AG04449 (cell line): ENCODE results near the gene LRRC71.

Experiments
- CTCF ChIA-PET: fragments of 350-600 bp; formaldehyde crosslinking; extraction: SDS; loops from one replicate; lab custom pipeline; 2021; ENCODE audit warnings: antibody characterized with exemption; lab: Yijun Ruan, JAX
- POLR2A ChIA-PET: fragments of 400-600, 350-600 bp; formaldehyde crosslinking; extraction: SDS; loops from one replicate; lab custom pipeline; 2020; ENCODE audit warnings: antibody characterized with exemption, inconsistent platforms; lab: Yijun Ruan, JAX
- DNase-seq: peaks from one replicate; pipeline ENCODE4 v3.0.0-alpha.2; 2010; ENCODE audit warnings: low read depth, low spot score
- H3K4me3 ChIP-seq: 2 replicates; pipeline ENCODE4 v1.5.1; 2011; ENCODE audit warnings: low read depth, mild to moderate bottlenecking, control low read depth, low read length
- CTCF ChIP-seq: IDR thresholded peaks from one replicate; pipeline ENCODE4 v1.5.1; 2011; ENCODE audit warnings: mild to moderate bottlenecking, moderate library complexity, low read length, control low read depth, inconsistent platforms; ENCODE audit not compliant: insufficient read depth; ENCODE audit errors: missing control alignments

Gene LRRC71

GRCh38 chr1:156947818-156948525, 27.5 kb downstream of the LRRC71 start:
- TF ChIP-seq CTCF: no peak
- POLR2A ChIA-PET: interaction anchor here (0.6 kb wide), 1 partner anchor 31 kb away, joined by 3 read pairs; no protein-coding TSS in a partner anchor
- no peak for DNase-seq
- CTCF ChIA-PET: interaction anchor here (0.6 to 1.3 kb wide), 5 partner anchors 9 to 258 kb away, joined by 3 to 4 read pairs (median 3); no protein-coding TSS in a partner anchor
- no peak overlapping the region for H3K4me3 ChIP-seq

GRCh38 chr1:156948708-156949107, 28.3 kb downstream of the LRRC71 start:
- TF ChIP-seq CTCF: peak; percentile 26
- no peak for DNase-seq
- ChIA-PET POLR2A (no interaction called here), CTCF (interaction anchor here (0.8 to 1.8 kb wide), 7 partner anchors 10 to 259 kb away, joined by 3 to 5 read pairs (median 3); no protein-coding TSS in a partner anchor)
- H3K4me3 ChIP-seq: no peak overlapping the region

GRCh38 chr1:156949127-156949526, 28.7 kb downstream of the LRRC71 start:
- CTCF ChIA-PET: interaction anchor here (0.8 to 1.8 kb wide), 8 partner anchors 10 to 259 kb away, joined by 3 to 5 read pairs (median 4); no protein-coding TSS in a partner anchor
- H3K4me3 ChIP-seq: no peak overlapping the region
- no peak for DNase-seq
- no peak for TF ChIP-seq CTCF
- POLR2A ChIA-PET: no interaction called here

- no peak overlapping the region for H3K4me3 ChIP-seq
- ChIA-PET POLR2A (no interaction called here), CTCF (no interaction called here)
- TF ChIP-seq CTCF: no peak
- no peak for DNase-seq
Measured at GRCh38 chr1:156951371-156951770, 30.9 kb downstream of the LRRC71 start.

- CTCF ChIA-PET: no interaction called here
- DNase-seq: no peak
- no peak for TF ChIP-seq CTCF
- no peak overlapping the region for H3K4me3 ChIP-seq
- POLR2A ChIA-PET: no interaction called here
Measured at GRCh38 chr1:156953571-156953970, 33.1 kb downstream of the LRRC71 start.

- H3K4me3 ChIP-seq: no peak overlapping the region
- DNase-seq: no peak
- ChIA-PET POLR2A (no interaction called here), CTCF (interaction anchor here (1.1 to 1.5 kb wide), 4 partner anchors 13 to 200 kb away, joined by 3 to 5 read pairs (median 4); no protein-coding TSS in a partner anchor)
- TF ChIP-seq CTCF: no peak
Measured at GRCh38 chr1:156956333-156956732, 35.9 kb downstream of the LRRC71 start.
